ENCODE data around the gene ARFIP1.

The ARFIP1 gene

DNA sequence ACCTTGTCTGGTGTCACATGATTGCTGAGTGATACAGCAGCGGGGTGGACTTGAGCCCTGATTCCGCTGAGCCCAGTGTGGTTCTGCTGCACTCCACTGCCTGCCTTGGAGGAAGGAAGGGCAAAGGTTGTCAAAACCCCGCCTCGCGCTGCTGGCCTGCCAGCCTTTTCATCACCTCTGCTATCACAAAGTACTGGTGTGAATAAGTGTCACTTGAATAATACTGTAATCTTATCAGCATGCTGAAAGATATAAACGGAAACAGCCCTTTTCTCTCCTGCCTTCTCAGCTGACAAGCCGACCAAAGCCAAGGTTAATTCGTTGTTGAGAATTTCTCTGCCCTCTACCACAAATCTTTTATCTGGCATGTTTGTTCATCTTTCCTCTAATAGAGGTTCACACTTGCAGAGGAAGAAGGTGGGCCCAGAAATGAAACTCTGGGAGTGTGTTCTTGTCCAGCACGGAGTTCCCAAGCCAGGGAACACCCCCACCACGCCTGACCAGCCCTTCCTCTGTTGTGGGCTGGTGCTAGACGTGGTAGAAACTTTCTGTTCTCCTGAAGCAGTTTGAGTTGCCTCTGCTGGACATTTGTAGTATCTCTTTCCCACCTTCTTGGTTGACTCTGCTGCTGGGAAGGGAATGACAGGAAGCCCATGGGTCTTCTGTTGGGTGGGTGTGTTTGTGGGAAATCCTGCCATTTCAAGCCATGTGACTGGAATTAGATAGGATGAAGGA, 177.8 kb downstream of the ARFIP1 start:
- no peak for DNase-seq (ENCODE audit: low read depth in 2 of 2, low spot score in 1 of 2)

DNA sequence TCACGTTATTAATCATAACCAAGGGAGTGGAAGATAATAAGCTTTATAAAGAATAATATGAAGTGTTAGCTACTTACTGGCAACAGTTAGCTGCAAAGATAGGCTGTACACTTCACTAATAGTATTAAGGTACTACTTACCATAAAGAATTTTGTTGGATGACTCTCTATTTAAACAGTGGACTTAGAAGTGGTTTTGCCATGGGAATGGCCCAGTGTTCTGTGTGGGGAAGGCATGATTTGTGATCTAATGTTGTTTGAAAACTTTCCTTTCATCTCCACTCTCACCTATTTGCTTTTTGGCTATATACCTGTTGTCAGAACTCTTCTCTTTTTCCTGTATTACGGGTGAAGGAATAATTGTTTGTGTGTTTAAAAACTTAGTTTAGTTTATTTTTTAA, 179.3 kb downstream of the ARFIP1 start:
- DNase-seq (ENCODE audit: low read depth in 2 of 2, low spot score in 1 of 2): no peak

DNA sequence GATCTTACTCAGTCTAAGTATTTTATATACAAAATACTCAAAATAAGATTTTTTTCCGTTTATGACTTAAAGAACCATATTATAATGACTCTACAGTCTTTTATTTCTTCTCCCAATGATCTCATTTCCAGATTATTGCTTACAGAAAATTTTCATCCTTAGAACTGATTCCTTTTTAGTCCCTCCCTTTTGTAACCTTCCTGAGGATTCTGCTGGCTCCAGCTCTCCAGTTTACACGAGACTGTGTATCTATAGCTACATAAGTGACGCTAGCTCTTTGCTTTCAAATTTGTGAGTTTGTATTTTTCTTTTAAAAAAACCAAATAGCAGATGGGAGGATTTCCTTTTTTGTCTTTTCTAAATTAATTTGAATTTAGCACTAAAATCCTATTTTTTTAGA, 180.3 kb downstream of the ARFIP1 start:
- no peak for DNase-seq (ENCODE audit: low read depth in 2 of 2, low spot score in 1 of 2)

DNA sequence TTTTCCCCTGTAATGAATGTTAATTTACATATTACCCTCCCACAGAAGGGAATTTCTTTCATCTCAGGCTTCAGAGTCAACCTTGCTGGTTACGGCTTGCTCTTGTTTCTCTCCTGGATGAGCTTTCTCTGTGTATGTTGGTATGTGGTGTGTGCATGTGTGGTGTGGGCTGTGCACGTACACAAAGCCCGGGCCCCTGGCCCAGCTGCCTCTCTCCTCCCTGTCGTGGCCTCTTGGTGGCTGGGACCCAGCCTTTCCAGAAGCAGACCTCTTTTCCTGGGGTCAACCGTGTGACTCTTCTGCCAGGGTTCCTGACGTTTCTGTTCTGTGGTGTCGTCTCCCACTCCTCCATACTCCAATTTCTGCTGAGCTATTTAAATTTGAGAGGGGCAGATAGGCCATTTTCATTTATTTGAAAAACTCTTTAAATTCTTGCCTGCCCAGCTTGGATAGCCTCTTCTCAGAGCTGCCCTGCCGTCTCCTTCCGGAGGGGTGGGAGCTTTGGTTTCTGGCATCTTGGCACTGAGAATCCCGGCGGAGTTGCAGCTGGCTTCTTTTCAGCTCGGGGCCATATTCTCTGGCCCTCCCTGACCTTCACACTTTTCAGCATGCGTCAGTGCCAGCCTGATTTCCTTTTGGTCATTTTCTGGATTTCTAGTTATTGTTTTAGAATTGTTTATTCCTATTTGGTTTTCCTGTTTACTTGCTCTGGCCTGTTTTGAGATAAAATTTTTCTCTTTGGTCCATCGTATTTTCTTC, 181.4 kb downstream of the ARFIP1 start:
- DNase-seq (ENCODE audit: low read depth in 2 of 2, low spot score in 1 of 2): no peak

DNA sequence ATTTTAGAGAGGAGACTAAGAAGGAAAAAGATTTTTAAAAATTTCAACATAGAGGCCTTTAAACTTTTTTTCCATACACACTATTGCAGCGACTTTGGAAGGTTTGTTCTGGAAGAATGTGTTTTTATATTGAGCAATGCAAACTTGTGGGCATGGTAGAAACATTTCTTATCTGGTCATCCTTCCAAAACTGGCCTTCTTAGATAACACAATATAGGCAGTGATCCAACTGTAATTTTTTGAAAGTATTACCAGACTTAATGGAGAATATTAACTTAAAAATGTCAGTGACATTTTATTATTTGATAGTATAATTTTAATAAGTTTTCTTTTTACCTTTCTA, 182.0 kb downstream of the ARFIP1 start:
- no peak for DNase-seq (ENCODE audit: low read depth in 2 of 2, low spot score in 1 of 2)

All from stimulated activated CD8-positive, alpha-beta memory T cell treated with anti-CD3 and anti-CD28 coated beads, Interleukin-4, amount 100 ng/mL, for 1 hour (primary cell).